HG03139 (cell line): ENCODE data around the gene MXI1.

Experiments
- ATAC-seq: cut with Tn5 transposase; IDR thresholded peaks from one replicate; pipeline ENCODE4 v1.9.1; 2021; ENCODE audit not compliant: unreplicated experiment

Gene MXI1

DNA sequence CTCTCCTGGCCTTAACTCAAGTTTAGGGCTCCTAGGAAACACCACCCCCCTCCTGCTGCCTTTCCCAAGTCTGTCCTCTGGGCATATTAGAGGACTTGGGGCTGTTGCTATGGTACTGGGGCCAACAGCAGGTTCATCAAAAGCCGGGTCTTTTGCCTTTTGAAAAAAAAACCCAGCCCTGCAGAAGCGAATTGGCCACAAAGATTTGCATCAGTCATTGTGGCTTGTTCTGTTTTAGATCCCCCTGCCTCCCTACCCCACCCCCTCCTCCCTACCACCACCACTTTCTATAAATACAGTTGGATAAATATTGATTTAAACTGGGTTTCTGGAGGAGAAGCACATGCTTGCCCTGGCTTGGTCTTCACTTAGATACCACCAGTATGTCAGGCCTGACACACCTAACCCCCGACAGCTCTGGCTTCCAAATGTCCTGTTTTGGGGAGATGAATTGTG is 7.0 kb downstream of the MXI1 start:
- ATAC-seq = peak; percentile 27

DNA sequence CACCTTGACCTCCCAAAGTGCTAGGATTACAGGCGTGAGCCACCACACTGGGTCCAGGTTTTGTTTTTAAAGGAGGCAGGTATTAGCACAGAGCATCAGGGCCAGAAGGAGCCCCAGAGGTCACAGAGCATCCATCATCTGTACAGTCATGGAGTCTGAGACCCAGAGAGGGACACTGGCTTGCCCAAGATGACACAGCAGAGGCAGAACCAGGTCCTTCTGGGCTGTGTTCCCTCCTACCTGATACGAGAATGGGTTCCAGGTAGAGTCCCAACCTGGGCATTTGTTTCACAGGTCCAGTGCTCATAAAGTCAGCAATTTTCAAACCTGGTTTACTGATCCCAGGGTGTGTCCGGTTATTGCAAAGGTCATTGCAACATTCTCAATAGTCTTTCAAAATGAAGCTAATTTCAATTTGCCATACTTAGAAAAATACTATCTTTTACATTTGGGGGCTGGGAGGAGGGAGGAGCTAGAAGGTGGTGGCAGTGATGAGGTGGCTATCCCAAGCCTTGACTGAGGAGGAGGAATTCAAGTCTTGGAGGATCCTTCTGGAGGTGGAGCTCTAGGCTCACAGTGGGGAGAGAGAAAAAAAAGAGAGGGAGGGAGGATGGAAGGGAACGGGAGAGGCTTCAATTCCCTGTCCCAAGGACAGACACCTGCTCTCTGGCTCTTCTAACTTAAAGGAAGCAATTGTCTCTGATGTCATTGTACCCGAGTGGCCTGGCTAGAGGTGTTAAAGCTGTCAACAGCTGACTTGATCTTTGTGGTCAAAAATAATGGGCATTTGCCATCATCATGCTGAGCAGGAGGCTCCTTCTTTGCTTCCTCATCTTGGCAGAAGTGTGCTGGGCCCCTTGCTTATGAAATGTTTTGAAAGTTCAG is 8.1 kb downstream of the MXI1 start:
- no peak for ATAC-seq

DNA sequence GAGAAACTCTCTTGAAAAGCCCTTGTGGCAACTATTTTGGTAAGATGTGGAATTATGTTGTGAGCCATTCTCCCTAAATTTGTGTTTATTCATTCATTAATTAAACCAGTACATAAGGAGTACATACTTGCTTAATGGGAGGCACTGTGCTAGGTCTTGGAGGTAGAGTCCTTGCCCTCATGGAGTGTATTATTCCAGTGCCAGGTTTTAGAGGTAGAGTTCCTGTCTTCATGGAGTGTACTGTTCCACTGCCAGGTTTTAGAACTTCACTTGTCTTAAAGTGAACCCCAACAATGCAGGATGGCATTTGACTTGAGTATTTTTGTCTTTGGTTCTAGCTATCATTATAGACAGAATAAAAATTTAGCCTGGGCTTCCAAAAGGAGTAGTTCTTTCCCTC is 8.8 kb downstream of the MXI1 start:
- ATAC-seq = no peak

GRCh38 chr10:110216942-110217661 is 9.7 kb downstream of the MXI1 start:
- ATAC-seq = no peak

GRCh38 chr10:110217662-110218008 is 10.2 kb downstream of the MXI1 start:
- ATAC-seq = no peak

DNA sequence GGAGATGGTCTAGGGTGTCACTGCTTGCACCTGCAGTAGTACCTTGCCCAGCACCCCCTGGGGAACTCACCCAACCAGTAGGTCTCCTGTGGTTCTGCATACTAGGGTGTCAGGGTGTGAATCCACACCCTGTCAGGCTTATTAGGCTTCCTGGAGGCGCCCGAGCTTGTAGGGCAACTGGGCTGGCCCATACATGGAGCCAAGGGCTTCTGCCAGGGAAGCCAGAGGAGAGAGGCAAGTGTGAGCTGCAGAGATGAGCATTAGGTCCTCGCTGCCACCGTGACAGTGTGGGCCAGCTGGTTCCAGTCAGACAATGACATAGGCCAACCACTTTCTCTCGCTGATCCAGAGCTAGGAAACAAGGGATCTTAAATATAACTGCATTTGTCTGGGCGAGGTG is 11.2 kb downstream of the MXI1 start:
- no peak for ATAC-seq

DNA sequence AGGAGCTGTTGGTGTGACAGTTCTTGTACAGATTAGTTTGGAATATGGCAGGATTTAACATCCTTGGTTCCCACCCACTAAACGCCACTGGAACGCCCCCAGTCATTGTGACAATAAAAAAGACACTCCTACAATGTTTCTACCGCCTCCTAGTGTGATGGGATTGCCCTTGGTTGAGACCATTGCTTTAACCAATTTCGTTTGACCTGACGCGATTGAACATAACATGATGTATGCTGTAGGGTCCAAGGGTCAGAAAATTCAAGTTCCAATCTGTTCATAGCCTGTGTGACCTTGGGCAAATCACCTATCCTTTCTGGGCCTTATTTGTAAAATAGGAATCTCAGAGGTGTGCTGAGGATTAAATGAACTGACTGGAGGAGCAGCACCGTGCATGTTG is 12.5 kb downstream of the MXI1 start:
- no peak for ATAC-seq

DNA sequence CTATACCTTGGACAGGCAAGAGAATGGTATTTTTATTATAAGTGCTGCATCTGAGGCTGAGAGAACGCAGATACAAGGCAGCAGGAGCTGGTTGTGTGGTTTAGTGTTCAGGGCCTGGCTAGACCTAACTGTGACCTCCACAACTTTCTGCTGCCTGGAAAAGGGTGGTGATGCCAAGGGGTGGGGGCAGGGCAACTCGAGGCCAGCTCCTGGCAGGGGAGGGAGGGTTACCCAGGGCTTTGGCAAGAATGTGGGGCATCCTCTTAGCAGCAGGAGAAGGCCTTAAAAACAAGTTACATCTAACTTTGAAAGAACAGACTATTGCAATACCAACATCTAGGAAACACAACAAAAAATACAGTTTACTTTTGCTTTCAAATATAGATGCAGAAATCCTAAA is 13.0 kb downstream of the MXI1 start:
- ATAC-seq = no peak

DNA sequence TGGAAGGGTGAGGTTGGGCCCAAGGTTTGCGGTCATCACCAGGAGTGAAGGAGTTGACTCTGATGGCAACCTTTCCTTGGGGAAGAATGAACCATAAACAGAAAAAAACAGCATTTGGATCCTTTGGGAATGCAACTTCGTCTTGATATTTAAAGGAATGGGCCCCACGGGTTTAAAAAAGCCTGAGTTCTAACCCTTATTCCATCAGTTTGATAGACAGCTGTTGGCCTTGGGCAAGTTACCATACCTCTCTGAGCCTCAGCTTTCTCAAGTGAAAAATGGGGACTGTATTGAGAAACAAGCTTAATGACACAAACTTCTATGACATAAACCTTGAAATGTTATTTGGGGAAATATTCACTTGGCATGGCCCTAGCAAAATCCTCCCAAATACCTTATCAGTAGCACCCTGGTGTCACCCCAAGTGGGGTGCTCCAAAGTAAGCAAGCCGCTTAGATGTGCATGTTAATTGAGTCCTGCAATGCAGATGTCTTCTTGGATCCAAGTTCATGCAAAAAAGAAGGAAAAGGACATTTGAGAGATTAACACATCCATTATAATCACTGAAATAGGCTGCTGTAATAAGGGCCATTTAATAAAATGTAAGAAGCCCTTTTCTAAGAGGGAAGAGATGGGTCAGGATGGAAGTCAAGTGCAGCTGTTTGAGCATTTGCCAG is 13.8 kb downstream of the MXI1 start:
- ATAC-seq = no peak

DNA sequence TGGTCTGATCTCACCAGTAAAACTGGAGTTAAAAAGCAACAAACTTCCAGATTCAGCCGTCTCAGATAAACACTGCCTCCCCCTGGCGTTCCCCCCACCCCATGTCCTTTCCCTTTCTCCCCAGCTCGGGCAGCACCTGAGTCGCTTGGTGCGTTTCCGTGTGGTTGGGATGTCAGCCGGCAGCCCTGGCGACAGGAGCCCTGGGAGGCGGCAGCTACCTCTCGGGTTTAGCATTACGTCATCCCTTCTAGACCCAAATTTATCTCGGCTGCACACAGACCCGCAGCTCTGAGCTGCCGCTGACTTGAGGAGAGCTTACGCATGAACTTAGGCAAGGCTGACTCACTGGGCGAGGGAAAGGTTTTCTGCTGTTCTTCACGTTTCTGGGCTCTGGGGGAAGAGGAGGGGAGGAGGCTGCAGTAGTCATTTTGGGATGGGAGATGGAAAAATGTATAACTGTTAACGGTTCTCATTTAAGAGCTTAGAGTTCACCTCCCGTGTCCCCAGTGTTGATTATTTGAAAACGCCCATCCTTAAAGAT is 14.4 kb downstream of the MXI1 start:
- ATAC-seq = peak; percentile 50

DNA sequence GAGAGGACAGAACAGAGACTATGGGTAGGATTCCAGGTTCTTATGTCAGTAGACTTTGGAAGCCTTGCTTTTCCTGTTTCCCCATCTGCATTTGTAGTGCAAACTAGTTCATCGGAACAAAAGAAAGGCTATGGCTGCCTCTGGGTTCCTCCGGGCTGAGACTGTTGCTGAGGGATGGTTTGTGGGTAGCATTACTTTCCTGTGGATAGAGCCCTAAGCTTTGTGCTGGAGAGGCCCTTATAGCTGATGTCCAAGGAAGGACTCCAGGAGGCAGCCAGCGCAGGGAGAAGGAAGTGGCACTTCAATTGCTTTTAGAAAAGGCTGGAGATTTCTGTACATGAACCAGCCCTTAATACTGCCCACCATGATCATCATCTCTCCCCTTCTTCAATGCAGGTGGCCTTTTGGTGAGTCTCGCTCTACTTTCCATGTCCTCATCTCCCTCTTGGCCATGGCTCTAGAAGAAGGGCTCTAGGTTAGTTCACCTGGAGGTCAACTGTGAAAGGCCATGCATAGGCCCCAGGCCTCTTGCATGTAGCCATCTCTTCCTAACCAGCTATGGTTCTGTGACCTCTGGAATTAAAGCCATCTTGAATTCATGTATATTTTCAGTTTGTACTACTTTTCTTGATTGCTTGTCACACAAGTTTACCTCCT is 15.4 kb downstream of the MXI1 start:
- ATAC-seq = no peak

DNA sequence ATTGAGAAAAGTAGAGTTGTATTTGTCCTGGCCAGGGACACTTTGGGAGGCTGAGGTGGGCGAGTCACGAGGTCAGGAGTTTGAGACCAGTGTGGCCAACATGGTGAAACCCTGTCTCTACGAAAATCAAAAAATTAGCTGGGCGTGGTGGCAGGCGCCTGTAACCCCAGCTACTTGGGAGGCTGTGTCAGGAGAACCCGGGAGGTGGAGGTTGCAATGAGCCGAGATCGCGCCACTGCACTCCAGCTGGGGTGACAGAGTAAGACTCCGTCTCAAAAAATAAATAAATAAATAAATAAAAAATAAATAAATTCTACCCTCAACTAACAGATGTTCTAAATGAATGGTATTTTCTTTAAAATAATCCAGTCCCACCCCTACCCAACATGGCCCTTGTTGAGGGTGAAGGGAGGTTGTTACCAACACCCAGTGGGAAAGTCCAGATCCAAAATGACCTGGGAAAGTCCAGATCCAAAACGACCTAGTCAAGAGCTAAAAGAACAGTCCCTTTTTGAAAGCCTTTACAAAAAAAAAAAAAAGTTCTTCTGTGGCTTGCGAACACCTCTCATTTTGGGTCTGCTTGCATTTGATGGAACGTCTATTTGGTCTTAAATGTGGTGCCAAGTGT is 16.0 kb downstream of the MXI1 start:
- no peak for ATAC-seq

- no peak for ATAC-seq
These were observed 17.6 kb downstream of the MXI1 start for GRCh38 chr10:110224992-110225391.

DNA sequence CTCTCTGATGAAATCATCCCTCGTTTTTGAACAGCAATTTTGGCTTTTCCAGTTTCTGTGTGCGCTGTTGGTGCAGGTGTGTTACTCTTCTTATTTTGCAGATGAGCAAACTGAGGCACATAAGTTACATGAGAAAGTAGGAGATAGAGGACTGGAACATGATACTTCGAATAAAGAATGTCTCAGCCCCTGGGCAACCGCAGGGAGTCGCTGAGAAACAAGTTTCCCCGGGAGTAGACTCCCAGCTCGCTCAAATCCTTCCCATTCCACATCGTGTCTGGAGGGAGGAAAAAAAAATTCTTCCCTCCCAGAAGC is 18.0 kb downstream of the MXI1 start:
- peak; percentile 5 for ATAC-seq

DNA sequence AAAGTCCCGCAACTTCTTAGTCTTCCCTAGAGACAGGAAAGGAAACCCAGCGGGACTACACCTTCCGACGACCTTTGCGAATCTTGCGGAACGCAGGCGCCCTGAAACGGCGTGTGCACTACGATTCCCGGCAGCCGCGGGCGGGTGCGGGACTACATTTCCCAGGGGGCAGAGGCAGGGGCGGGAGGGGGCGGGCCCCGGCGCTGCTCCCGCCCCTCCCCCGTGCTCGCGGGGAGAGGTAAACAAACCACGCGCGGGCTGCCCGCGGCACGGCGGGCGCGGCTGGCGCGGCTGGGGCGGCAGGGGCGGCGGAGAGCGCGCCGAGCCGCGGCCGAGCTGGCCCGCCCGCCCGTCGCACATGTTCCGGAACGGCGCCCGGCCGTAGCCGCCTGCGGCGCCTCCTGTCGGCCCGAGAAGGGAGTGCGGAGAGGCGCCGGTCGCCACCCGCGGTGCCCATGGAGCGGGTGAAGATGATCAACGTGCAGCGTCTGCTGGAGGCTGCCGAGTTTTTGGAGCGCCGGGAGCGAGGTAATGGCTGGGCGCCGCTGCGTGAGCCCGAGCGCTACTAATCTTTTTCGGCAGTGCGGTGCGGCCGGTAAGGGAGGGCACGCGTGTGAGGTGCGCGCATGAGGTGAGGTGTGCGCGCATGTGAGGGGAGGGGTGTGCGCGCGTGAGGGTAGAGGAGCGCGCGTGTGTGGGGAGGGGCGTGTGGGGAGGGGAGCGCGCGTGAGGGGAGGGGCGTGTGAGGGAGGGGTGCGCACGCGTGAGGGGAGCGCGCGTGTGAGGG is 18.5 kb downstream of the MXI1 start:
- ATAC-seq = peak; percentile 62

DNA sequence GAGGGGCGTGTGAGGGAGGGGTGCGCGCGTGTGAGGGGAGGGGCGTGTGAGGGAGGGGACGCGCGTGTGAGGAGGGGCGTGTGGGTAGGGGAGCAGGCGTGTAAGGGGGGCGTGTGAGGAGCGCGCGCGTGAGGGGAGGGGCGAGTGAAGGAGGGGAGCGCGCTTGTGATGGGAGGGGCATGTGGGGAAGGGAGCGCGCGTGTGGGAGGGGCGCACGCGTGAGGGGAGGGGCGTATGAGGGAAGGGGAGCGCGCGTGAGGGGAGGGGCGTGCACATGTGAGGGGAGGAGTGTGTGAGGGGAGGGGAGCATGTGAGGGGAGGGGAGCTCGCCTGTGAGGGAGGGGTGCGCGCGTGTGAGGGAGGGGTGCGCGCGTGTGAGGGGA is 19.1 kb downstream of the MXI1 start:
- no peak for ATAC-seq

- ATAC-seq = no peak
These were observed 19.7 kb downstream of the MXI1 start for GRCh38 chr10:110226926-110227641.

GRCh38 chr10:110228066-110228465 is 20.7 kb downstream of the MXI1 start:
- no peak for ATAC-seq

- no peak for ATAC-seq
These were observed 21.8 kb downstream of the MXI1 start for GRCh38 chr10:110229155-110229554.
